NCI-H2029 (cell line): ENCODE measurements around the gene TCF21.

Experiments
- DNase-seq: peaks from one replicate; lab custom pipeline; 2025; lab: John Stamatoyannopoulos, UW

The TCF21 gene

GRCh38 chr6:133889557-133890403 lies 867 bp downstream of the TCF21 start:
- no peak for DNase-seq

GRCh38 chr6:133890711-133891148 lies 1.8 kb downstream of the TCF21 start:
- DNase-seq = no peak

- DNase-seq = peak; percentile 1
These were observed 2.4 kb downstream of the TCF21 start for GRCh38 chr6:133891149-133891926.

GRCh38 chr6:133891927-133892812 lies 3.3 kb downstream of the TCF21 start:
- no peak for DNase-seq

- no peak for DNase-seq
These were observed 4.1 kb downstream of the TCF21 start for GRCh38 chr6:133892813-133893691.

GRCh38 chr6:133893946-133894345 lies 5.0 kb downstream of the TCF21 start:
- DNase-seq = no peak

GRCh38 chr6:133894369-133894768 lies 5.5 kb downstream of the TCF21 start:
- DNase-seq = no peak

- DNase-seq = no peak
These were observed 6.0 kb downstream of the TCF21 start for GRCh38 chr6:133894795-133895358.

- DNase-seq = no peak
These were observed 6.8 kb downstream of the TCF21 start for GRCh38 chr6:133895573-133896343.

- no peak for DNase-seq
These were observed 7.4 kb downstream of the TCF21 start for GRCh38 chr6:133896344-133896721.

GRCh38 chr6:133898263-133898662 lies 9.3 kb downstream of the TCF21 start:
- no peak for DNase-seq

- no peak for DNase-seq
These were observed 10.6 kb downstream of the TCF21 start for GRCh38 chr6:133899556-133899955.

GRCh38 chr6:133903855-133904254 lies 14.9 kb downstream of the TCF21 start:
- DNase-seq = no peak

GRCh38 chr6:133906050-133906449 lies 17.1 kb downstream of the TCF21 start:
- no peak for DNase-seq

- DNase-seq = peak; percentile 40
These were observed 27.8 kb downstream of the TCF21 start for GRCh38 chr6:133916650-133917151.

GRCh38 chr6:133917781-133918180 lies 28.9 kb downstream of the TCF21 start:
- DNase-seq = no peak

GRCh38 chr6:133918208-133918930 lies 29.5 kb downstream of the TCF21 start:
- no peak for DNase-seq

- no peak for DNase-seq
These were observed 30.4 kb downstream of the TCF21 start for GRCh38 chr6:133919362-133919761.

GRCh38 chr6:133921249-133921859 lies 32.4 kb downstream of the TCF21 start:
- DNase-seq = peak; percentile 49
